T-helper 22 cell (primary cell): ENCODE measurements around the gene SEMA3C.

ENCODE experiments used
- DNase-seq: peaks from one replicate; pipeline ENCODE4 v3.0.0-alpha.2; 2020; ENCODE audit warnings: low read depth

The SEMA3C gene

DNA sequence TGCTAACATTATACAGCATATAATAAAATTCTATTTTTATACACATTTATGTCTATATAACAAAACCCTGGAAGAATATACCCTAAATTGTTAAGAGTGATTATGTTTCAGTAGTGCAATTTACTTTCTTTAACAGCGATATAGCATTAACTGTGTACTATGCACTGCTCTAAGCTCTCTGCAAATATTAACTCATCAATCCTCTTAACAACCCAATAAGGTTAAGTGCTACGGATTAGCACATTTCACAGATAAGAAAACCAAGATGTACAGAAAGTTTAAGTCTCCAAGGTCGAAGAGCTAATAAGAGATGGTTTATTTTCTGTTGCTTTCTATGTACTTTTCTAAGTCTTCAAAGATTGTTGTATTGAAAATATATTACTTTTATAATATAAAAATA is 95.8 kb downstream of the SEMA3C start:
- DNase-seq: no peak

DNA sequence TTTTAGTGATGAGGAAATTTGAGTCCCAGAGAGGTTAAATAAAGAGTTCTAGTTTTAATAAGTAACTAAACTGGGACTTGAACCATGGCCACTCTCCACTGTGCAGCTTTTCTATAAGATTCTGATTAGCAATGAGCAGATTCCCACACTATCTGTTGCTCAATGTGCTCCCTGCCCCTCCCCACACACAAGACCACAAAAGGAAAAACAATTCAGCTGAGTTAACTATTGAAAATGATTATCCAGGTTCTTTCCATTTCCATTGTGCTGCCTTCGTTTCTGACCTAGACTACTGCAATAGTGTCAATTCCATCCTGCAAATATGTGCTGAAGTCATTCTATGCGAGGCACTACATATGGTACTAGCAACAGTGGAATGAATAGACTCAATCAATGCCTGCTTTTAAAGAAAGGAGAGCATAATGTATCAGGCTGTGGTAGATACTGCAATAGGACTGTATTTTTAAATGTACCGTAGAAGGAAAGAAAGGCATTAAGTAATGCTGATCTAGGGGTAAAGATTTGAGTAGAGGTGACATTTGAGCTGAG is 97.0 kb downstream of the SEMA3C start:
- no peak for DNase-seq

DNA sequence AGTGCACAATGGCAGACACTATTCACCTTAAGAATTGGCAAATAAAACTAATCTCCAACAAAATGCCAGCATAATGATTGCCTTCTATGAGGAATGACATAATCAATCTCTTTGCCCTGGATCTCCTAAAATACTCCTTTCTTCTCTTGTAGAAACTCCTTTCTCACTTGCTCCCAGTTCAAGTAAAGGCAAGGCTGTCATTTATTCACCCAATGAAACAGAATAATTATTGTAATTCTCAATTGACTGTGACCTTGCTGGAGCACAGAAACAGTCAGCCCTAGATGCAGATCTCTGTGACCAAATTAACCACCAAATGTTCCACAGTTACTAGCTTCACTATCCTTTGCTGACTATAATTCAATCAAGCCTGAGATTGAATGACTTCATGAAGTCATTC is 99.3 kb downstream of the SEMA3C start:
- DNase-seq: no peak

DNA sequence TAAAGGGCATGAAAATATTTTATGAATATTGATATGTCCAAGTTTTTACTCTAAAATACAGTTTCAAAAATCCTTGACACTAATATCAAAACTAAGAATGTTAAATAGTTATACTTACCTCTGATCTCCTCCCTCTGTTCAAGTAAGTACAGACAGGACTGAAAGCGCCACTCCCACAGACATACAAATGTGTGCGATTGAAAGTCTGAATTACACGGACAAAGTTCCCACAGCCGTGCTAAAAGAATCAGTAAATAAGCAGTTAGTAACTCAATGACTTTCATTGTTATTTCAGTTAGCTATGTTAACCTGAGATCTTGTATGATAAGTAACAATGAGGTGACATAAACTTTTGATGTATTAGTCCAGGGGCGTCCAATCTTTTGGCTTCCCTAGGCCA is 100.7 kb downstream of the SEMA3C start:
- DNase-seq: no peak

DNA sequence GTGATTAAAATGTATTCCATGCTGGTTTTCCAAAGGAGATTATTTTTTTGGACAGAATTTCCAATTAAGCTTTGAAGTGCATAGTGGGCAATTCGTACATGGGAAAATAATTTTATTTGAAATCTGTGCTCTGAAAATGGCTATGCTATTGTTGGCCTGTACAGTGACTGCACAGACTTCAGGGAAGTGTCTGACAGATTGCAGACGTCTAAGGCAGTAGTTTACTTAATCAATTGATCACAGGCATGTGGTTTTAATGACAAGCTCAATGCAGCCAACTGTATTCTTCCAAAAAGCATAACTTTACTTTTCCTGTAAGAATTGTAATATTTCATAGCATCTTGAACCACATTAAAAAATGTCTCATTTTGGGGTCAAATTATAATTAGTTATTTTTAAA is 102.0 kb downstream of the SEMA3C start:
- no peak for DNase-seq

DNA sequence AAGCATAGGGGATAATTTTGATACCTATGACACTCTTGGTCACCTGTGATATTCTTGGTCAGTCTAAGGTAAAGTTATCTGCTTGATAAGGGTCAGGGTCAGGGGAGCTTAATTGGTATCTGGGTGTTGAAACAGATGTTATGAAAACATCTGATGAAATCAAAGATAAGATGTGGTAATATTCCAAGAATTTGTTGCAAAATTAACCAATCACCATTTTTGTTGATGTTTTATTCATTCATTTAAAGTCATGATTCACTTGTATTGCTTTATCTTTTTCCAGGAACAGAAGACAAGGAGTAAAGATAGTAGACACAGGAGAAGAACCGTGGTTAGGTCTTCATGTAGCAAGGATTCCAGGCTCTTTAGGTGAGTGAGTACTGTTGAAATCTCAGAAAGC is 103.1 kb downstream of the SEMA3C start:
- DNase-seq: no peak

DNA sequence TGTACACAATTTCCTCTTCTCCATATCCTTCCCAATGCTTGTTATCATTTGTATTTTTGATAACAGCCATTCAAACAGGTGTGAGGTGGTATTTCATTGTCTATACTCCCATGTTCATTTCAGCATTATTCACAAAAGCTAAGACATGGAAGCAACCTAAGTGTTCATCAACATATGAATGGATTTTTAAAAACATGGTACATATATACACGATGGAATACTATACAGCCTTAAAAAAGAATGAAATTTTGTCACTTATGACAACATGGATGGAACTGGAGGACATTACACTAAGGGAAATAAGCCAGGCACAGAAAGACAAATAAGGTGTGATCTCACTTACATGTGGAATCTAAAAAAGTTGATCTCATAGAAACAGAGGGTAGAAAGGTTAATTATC is 109.3 kb downstream of the SEMA3C start:
- no peak for DNase-seq

DNA sequence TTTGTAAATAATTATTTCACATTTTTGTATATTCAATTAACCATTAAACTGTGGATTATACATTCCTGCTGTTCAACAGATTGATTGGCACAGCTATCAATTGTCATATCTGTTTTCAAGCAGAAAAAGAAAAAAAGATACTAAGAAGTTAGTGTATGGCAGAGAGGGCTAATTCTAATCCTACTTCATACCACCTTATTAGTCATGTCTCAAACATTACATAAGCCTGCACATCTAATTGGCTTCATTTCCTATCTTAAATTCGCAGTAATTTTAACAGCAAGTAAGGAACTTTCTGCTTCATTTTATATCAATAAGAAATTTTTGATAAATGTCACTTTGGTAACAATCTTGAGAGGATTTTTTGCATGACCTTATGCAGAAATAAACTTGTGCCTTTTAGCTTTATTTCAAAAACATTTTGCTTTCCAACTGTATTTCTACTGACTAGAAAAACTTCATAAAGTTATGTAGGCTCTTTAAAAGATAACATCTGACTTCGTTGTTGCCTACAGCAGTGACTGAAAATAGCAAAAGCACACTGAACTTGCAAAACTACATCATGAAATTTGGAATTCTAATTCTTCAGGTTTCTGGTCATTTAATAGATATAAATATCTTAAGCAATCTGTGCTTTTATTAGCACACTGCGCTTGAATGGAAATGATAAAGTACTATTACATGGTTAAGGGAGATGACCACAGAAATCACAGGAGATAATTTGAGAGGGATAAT is 111.5 kb downstream of the SEMA3C start:
- DNase-seq: no peak

DNA sequence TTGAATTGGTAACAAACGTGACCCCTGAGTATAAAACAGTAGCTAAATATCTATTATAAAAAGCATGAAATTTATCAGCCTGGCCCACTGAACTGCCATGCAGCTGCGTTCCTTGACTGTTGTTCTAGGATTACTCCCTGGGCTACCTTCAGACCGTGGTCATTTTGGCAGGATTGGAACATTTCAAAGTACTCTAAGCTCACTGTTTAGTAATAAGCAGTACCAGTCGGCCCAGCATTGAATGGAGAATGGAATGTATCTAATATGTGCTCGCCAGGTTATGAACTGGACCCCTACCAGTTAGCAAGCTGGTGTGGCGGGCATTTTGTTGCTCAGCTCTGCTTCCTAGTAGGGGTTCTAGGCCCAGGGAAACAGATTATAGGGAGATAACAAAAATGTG is 112.2 kb downstream of the SEMA3C start:
- DNase-seq: no peak

DNA sequence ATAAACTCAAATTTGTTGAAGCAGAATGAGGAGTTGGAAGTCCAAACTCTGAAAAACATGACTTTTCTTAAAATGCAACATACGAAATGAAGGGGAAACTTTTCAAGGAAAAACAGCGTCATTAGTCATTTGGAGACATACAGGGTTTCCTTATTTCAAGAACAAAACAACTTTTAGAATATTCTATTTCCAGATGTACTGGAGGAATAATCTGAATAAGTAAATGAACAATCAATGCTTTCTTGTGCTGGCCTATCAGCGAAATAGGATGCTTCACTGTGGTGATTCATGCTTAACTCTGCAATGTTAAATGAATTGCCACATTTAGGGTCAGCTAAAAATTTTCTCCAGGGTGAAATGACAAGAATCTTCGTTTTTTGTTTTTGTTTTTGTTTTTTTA is 114.3 kb downstream of the SEMA3C start:
- DNase-seq: no peak

DNA sequence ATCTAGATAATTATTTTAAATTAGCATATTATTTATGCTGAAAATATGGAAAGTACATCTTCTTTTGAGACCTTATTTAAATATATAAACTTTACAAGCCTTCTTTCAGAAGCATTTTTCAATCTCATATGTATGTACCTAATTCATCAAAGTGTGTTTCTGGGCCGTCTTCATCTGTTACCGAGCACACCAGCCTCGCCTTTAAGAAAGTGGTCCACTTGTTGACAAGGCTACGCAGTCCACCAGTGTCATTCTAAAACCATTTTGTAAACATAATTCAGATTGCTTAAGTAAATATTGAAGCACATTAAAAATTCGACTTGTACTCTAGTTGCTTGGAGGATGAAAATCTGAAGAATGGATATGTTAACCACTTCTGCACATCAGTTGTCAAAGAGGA is 116.3 kb downstream of the SEMA3C start:
- DNase-seq: no peak

DNA sequence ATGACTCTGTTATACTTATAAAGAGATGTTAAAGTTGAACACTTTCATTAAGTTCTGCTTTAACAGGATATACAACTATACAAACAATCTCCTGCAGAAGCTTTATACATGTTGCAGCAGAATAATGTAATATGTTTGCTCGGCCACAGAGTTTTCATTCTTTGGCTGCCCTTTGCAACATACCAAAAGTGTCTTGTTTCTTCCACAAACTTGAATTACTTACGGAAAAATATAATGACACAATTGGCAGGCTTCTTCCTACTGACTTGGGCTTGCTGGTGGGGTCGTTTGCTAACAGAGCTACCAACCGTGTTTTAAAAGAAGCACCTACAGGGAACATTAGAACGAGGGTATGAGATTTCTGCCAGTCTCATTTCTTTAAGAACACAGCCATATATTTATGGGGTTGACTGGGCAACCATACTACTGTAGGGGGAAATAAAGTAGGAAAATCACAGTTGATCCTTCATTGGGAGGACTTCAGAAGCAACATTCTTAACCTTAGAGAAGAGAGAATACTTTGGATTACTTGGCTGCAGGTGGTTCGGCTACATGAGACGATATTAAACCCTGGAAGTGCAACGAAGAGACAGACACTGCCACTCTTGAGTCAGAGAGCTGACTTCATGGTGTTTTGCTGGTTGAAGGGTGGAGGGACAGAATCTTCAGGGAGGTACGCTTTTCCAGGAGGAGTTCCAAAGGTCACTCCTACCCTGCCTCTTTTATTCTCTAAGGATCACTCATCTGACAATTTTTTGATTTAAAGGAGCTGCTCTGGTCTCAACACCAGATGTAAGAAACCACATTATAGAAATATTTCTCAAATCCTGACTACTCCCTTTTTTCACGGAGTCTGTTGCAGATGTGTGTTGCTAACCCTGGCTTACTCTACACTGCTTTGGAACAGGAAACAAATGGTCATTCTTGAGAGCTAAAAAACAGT is 123.9 kb downstream of the SEMA3C start:
- DNase-seq: no peak

DNA sequence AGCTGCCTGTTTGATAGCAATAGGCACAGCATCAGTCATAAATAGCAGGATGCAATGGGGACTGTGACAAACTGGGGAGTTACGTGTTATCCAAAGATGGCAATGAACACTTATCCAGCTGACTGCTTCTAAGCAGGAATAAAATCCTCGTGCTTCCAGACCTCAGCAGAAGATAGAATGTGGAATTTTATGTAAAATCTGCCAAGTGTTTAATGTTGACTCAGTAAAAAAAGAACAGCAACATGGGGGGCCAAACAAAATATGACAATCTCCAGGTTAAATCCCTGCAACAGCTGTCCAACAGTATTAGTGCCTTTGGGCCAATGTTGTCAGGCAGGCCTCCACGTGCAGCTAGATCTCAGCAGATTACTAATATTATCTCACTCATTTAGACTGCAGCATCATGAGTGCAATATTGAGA is 127.3 kb downstream of the SEMA3C start:
- no peak for DNase-seq

DNA sequence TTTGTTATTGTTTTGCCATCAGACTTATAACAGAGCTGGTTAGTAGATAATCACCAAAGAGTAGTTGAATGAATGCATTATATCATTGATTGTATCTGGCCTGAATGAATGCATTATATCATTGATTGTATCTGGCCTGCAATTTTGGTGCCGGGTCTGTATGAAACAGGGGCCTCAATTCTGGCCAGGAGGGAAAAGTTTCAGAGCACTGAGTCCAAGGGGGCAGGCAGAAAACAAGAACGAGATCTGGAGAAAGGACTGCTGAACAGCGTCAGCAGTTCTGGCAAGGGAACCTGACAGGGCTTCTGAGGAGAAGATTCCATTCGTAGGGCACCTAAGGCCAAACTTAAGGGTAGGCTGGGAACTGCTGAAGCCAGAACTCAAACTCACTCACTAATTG is 128.0 kb downstream of the SEMA3C start:
- no peak for DNase-seq

DNA sequence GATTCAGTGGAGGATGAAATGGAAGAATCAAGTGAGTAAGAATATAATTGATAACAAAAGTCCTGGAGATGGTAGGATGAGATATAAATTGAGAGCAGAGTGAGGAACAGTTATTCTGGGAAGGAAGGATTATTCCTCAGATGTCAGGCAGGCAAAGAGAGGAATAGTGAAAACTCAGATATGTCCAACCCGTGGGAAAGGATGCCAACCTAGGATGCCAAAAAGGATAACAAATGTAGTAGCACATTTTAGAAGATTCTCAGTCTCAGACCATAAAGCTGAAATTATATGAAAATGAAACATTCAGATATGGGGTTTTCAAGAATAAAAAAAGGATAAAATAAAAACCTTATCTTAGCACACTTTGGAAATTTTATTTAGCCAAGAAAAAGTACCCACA is 131.1 kb downstream of the SEMA3C start:
- no peak for DNase-seq

DNA sequence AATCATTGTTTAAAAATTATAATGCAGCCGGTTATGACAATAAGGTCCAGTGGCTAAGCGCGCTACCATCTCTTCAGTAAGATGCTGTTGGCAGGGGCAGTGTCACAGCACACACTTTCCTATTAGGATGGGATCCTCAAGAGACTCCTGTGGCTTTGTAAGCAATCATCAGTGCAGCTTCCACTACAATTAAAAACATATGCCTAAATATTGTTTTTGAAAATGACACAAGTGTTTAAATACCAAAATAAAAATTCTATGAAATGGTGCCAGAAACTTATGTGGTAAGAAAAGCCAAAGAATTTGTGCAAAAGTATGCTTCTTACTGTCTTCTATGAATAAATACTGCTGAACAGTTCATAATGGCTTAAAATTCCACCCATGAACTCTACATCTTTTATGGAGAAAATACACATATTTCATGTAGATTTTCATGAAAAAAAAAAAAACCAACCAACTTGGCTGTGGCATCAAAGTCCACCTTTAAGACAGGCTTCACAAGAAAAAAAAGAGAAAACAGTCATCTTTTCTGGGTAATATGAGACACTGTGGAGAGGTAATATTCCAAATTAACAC is 132.8 kb downstream of the SEMA3C start:
- DNase-seq: no peak

DNA sequence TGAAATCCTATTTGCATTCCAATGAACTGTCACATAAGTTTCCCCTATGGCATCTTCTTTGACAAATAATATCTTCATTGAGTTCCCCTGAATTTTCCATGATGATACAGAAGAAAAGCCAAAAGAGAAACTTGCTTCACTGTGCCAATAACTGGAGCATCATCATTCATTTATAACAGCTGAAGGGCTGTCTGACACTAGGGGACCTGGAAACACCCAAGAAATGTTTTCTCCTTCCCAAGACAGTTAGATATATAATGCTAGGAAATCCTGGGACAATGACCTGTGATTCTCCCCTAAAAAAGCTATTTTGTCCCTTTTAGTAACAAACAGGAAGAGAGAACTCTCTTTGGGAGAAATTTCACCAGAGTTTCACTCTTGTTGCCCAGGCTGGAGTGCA is 133.6 kb downstream of the SEMA3C start:
- DNase-seq: no peak

DNA sequence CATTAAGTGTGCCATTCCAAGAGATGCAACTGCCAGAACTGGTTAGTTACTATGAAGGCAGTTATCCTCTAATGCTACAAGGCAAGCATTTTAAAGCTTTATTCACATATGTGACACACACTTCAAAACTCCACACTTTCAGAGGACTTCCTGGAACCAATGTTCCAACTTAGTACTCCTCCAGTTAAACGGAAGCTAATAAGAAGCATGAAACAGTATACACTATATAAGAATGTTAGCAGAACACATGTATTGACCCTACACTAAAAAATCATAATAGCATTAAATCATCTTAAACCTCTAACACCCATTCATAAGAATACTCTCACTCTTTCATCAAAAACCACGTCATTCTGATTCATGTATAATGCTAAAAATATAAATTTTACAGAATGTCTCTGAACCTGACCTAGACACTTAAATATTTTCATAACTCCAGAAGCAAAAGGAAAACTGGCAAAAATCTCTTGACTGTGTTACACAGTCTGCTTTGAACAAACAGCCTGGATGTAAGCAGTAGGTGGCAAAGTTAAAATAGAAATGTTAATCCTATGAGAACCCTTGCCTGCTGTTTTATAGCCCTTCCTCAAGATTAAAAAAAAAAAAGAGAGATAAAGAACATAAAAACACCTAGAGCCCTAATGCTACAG is 135.0 kb downstream of the SEMA3C start:
- no peak for DNase-seq

DNA sequence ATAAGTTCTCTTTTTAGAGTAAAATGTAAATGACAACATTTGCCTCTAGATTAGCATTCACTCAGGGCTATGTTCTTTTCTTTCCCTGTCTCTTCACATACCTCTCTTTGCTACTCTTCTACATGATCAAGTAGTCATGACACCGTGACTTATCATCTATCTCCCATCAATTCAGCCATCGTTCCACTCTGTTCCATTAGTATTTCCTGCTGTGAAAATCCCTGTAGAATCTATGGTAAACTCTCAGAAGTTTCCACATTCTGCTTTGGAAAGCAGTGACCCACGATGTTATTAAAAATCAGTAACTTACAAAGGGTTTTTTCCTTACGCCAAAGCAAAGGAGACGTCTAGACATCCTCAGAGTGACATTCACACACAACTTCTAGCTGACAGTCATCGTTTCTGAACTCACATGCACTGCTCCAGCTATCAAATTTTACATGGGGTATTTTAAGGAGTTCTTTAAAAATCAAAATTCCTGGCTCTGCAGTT is 135.6 kb downstream of the SEMA3C start:
- DNase-seq: no peak

DNA sequence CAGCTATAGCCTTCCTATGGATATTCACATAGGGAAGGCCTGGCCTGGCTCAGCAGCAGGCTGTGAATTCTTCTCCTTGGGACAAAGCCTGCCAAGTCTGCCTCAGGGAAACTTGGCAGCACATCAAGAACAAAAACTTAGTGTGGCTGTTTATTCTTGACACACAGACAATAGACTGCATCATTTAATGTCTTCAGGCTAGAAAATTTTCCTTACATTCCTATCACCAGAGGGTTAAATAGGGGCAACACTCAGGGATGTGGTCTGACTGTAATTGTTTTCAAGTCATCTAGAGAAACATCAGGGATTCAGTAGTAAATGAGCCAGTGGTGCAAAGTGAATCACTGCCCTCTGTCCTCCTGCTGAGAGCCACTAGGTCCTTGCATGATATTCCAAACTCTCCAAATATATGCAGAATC is 137.3 kb downstream of the SEMA3C start:
- no peak for DNase-seq

DNA sequence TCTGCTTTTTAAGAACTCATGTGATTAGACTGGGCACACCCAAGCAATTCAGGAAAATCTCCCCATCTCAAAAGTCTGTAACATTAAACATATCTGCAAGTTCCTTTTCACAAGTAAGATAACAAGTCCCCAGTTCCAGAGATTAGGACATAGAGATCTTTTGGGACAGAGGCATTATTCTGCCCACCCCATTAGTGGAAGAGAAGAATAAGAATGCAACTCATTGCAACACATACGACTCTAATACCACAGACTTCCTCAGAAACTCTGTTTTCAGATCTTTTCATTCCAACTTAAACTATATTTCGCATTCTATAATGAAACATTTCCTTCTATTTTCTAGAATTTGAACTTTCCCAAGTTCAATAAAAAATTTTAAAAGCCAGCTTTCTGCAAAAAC is 137.7 kb downstream of the SEMA3C start:
- no peak for DNase-seq

DNA sequence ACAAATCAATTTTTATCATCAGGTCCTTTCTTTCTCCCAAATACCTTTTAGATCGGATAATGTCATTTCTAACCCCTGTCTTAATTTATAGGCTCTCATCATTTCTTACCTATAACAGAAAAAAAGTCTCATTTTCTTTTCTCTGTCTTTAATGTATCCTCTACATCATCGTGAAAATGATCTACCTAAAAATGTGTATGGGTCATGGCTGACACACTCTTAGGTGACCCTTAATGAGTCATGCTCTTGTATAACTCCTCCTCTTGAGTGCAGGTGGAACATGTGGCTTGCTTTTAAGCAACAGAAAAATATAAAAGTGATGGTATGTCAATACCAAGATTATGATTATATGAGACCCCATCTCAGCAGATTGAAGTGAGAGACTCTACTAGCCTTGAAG is 139.4 kb downstream of the SEMA3C start:
- no peak for DNase-seq
